ENCODE results near the gene SIRT5. TPM values are rescaled to one million over a fixed set of nuclear protein-coding genes. Genes with fewer than 3 reads are reported as not detected.

The SIRT5 gene
- total RNA-seq, 1 donor from 2014 or later: 14.8 TPM

- DNase-seq: no peak
Observed at GRCh38 chr6:13635948-13636658, 61.7 kb downstream of the SIRT5 start.

GRCh38 chr6:13638014-13638413 lies 63.6 kb downstream of the SIRT5 start:
- no peak for DNase-seq

DNA sequence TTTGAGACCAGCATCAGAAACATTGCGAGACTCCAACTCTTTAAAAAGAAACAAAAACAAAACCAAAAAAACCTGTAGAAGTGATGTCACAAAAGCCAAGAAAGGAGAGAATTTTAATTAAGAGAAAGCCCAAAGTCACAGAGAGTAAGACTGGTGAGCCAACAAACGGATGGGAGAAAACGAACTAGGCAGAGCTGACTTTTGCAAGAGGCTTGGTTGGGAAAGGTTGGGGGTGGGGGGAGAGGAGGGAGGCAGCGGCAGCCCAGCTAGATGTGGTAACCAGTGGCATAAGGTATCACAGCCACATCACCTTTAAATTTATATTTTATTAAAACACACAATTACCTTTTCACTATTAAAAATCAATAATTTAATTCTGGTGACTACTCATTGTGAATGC lies 64.2 kb downstream of the SIRT5 start:
- DNase-seq: no peak

- DNase-seq: no peak
Observed at GRCh38 chr6:13641315-13641714, 66.9 kb downstream of the SIRT5 start.

- DNase-seq: no peak
Observed at GRCh38 chr6:13643125-13643524, 68.7 kb downstream of the SIRT5 start.

- peak; percentile 12 for DNase-seq
Observed at GRCh38 chr6:13648850-13649249, 74.4 kb downstream of the SIRT5 start.

DNA sequence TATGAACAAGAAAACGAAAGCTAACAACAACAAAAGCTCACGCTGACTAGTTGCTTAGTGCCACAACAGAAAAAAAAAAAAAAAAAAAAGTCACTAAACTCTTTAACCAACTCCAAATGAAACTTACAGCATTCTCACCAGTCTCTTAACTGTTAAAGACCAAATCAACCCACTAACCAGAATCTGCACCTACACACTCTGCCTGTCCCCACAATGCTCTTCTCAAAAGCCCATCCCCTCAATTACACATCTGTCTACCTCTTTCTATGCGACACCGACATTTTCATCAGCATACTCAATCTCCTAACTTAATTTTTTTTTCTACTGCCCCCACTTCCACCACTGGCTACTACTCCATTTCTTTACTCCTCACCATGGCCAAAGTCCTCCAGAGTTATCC lies 75.0 kb downstream of the SIRT5 start:
- no peak for DNase-seq

GRCh38 chr6:13653296-13653695 lies 78.9 kb downstream of the SIRT5 start:
- DNase-seq: no peak

DNA sequence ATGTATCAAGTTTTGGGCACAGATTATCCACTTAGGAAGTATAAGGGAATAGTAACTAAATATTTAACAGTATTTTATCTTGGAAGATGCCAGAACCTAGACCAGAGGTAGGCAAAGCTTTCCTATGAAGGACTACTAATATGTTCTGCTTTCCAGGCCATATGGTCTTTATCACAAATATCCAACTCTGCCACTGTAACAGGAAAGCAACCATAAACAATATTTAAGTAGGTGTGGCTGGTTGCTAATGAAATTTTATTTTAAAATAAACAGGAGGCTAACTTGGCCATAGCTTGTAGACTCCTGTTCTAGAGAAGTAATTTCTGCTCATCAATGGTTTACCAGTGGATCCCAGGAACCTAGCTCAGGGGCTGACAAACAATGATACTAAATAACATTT lies 80.1 kb downstream of the SIRT5 start:
- DNase-seq: no peak

- DNase-seq: no peak
Observed at GRCh38 chr6:13655700-13656099, 81.3 kb downstream of the SIRT5 start.

DNA sequence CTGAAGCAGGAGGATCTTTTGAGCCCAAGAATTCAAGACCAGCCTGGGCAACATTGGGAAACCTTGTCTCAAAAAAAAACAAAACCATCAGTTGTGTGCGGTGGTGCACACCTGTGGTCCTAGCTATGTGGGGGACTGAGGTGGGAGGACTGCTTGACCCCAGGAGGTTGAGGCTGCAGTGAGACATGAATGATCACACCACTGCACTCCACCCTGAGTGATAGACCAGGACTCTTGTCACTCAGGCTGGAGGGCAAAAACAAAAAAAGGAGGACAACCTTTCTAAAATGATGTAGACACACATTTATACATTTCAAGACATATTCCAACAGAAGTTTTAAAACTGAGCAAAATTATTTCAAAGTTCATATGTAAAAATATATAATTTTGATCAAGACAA lies 85.9 kb downstream of the SIRT5 start:
- DNase-seq: no peak

DNA sequence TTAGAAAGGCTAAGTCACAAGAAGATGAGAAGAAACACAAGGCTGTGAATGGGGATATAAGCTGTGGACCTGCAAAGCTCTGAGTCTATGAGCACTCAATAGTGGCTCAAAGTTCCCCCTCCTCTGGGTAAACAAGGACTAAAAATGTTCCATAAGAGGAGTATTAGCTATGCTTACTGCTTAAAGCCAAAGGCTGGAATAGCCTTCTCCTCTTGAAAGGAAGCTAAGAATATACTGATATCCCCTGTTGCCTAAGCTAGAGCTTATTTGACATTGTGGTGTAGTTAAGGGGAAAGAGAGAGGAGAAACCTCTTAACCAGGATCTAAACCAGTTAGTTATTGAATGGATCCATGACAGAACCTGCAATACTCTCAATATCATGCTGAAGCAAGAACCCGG lies 86.5 kb downstream of the SIRT5 start:
- DNase-seq: no peak

GRCh38 chr6:13661647-13662046 lies 87.2 kb downstream of the SIRT5 start:
- no peak for DNase-seq

- DNase-seq: no peak
Observed at GRCh38 chr6:13662651-13663334, 88.4 kb downstream of the SIRT5 start.

- no peak for DNase-seq
Observed at GRCh38 chr6:13663986-13664385, 89.6 kb downstream of the SIRT5 start.

Other genes starting within 250 kb of the SIRT5 start
- 17.0 TPM for gene TBC1D7, start 246.1 kb upstream of the SIRT5 start, total RNA-seq
- 16.0 TPM for gene GFOD1, start 87.0 kb upstream of the SIRT5 start, total RNA-seq
- gene NOL7, start 40.7 kb downstream of the SIRT5 start, total RNA-seq: 58.5 TPM
- gene RANBP9, start 137.2 kb downstream of the SIRT5 start, total RNA-seq: 50.6 TPM
- gene MCUR1, start 240.0 kb downstream of the SIRT5 start, total RNA-seq: 27.2 TPM